ENCODE results near the gene ARID1A.

DNA sequence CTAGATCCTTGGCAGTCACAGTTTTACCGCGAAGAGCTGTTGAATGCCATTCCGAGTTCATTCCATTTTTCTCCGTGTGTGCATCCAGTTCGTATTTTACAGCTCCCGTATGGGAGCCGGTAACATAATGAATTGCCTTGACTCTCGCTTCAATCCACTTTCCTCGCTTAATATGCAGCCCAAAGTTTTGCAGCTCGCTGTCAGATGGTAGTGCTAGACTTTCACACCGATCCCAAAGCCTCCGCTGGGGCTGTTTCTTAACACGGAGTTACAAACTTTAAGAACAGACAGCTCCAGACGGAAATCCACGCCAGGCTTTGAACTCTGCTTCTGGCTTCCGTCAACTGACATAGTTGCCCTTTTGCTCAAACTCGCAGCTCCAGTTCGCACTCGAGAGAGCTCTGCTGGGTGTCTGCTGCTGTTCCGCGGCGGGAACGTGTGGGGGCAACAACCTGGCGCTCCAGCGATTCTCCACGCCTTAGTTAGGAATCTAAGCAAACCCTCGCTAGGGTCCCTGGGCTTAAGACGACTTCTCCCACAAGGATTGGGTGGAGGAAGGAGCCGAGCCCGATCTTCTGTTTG, 3.5 kb upstream of the ARID1A start:
- TF ChIP-seq, protein P1, sequence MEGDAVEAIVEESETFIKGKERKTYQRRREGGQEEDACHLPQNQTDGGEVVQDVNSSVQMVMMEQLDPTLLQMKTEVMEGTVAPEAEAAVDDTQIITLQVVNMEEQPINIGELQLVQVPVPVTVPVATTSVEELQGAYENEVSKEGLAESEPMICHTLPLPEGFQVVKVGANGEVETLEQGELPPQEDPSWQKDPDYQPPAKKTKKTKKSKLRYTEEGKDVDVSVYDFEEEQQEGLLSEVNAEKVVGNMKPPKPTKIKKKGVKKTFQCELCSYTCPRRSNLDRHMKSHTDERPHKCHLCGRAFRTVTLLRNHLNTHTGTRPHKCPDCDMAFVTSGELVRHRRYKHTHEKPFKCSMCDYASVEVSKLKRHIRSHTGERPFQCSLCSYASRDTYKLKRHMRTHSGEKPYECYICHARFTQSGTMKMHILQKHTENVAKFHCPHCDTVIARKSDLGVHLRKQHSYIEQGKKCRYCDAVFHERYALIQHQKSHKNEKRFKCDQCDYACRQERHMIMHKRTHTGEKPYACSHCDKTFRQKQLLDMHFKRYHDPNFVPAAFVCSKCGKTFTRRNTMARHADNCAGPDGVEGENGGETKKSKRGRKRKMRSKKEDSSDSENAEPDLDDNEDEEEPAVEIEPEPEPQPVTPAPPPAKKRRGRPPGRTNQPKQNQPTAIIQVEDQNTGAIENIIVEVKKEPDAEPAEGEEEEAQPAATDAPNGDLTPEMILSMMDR (IDR thresholded peaks at IDR 0.05): no peak
- TF ChIP-seq POLR2A (IDR thresholded peaks at IDR 0.05): no peak
